H1 (cell line): Measurements from ENCODE around the gene ACAA1. TPM values are rescaled to one million over a fixed set of nuclear protein-coding genes. Genes with fewer than 3 reads are reported as not detected.

Source experiments
- KDM4A ChIP-seq: IDR thresholded peaks from one replicate; pipeline ENCODE4 v1.7.1; 2012; ENCODE audit warnings: low read depth, mild to moderate bottlenecking, moderate library complexity, low read length, inconsistent platforms; ENCODE audit not compliant: severe bottlenecking
- RBBP5 ChIP-seq: IDR thresholded peaks from 2 replicates; pipeline ENCODE4 v1.7.1; 2012; ENCODE audit warnings: low read depth, mild to moderate bottlenecking, inconsistent platforms, low read length, moderate library complexity, borderline replicate concordance
- YY1 ChIP-seq: IDR thresholded peaks from 2 replicates; pipeline ENCODE4 v1.6.1; 2011; ENCODE audit warnings: low read depth, mild to moderate bottlenecking, low read length
- polyA plus RNA-seq, 7 experiments: library from polyadenylated mRNA; depleted of rRNA in 3 of 7; stranded (reverse) in 5 of 7; unstranded in 2 of 7; fragments of >200 nt in 5 of 7; fragments of 200-250 nt in 2 of 7; gene quantifications; 1 replicate in 5 of 7; 2 replicates in 1 of 7; 4 replicates in 1 of 7; pipeline versions ENCODE4 v1.2.1 to v1.2.3, GENCODE V29; 2011 to 2013; ENCODE audit warnings: missing spikeins in 2 of 7, mixed read lengths in 2 of 7
- total RNA-seq: library from RNA; stranded (reverse); fragmentation: NEBNext Ultra II Directional; extraction: Animal tissue kit (Norgen Biotek cat#: 25700); gene quantifications from 2 replicates; pipeline ENCODE4 v1.2.1, GENCODE V29; 2021
- TF ChIP-seq, protein P1 (sequence below): fragments of 300-600 bp; sonication (generic); IDR thresholded peaks from 2 replicates; pipeline ENCODE4 v1.7.1; 2012; ENCODE audit warnings: low read length, moderate library complexity, mild to moderate bottlenecking, inconsistent platforms; ENCODE audit not compliant: insufficient replicate concordance

ACAA1 gene
- total and polyA plus RNA-seq, 2 of the 8 experiments (the other 6 are each of a cell fraction or from before 2014, with no cell fraction given), result 23.1 to 34.8 TPM

DNA sequence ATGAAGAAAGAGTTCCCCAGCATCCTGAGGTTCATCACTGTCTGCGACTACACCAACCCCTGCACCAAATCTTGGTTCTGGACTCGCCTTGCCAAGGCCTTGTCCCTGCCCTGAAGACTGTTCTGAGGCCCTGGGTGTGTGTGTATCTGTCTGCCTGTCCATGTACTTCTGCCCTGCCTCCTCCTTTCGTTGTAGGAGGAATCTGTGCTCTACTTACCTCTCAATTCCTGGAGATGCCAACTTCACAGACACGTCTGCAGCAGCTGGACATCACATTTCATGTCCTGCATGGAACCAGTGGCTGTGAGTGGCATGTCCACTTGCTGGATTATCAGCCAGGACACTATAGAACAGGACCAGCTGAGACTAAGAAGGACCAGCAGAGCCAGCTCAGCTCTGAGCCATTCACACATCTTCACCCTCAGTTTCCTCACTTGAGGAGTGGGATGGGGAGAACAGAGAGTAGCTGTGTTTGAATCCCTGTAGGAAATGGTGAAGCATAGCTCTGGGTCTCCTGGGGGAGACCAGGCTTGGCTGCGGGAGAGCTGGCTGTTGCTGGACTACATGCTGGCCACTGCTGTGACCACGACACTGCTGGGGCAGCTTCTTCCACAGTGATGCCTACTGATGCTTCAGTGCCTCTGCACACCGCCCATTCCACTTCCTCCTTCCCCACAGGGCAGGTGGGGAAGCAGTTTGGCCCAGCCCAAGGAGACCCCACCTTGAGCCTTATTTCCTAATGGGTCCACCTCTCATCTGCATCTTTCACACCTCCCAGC lies 4.4 kb upstream of the ACAA1 start (continued):
- TF ChIP-seq, protein P1, sequence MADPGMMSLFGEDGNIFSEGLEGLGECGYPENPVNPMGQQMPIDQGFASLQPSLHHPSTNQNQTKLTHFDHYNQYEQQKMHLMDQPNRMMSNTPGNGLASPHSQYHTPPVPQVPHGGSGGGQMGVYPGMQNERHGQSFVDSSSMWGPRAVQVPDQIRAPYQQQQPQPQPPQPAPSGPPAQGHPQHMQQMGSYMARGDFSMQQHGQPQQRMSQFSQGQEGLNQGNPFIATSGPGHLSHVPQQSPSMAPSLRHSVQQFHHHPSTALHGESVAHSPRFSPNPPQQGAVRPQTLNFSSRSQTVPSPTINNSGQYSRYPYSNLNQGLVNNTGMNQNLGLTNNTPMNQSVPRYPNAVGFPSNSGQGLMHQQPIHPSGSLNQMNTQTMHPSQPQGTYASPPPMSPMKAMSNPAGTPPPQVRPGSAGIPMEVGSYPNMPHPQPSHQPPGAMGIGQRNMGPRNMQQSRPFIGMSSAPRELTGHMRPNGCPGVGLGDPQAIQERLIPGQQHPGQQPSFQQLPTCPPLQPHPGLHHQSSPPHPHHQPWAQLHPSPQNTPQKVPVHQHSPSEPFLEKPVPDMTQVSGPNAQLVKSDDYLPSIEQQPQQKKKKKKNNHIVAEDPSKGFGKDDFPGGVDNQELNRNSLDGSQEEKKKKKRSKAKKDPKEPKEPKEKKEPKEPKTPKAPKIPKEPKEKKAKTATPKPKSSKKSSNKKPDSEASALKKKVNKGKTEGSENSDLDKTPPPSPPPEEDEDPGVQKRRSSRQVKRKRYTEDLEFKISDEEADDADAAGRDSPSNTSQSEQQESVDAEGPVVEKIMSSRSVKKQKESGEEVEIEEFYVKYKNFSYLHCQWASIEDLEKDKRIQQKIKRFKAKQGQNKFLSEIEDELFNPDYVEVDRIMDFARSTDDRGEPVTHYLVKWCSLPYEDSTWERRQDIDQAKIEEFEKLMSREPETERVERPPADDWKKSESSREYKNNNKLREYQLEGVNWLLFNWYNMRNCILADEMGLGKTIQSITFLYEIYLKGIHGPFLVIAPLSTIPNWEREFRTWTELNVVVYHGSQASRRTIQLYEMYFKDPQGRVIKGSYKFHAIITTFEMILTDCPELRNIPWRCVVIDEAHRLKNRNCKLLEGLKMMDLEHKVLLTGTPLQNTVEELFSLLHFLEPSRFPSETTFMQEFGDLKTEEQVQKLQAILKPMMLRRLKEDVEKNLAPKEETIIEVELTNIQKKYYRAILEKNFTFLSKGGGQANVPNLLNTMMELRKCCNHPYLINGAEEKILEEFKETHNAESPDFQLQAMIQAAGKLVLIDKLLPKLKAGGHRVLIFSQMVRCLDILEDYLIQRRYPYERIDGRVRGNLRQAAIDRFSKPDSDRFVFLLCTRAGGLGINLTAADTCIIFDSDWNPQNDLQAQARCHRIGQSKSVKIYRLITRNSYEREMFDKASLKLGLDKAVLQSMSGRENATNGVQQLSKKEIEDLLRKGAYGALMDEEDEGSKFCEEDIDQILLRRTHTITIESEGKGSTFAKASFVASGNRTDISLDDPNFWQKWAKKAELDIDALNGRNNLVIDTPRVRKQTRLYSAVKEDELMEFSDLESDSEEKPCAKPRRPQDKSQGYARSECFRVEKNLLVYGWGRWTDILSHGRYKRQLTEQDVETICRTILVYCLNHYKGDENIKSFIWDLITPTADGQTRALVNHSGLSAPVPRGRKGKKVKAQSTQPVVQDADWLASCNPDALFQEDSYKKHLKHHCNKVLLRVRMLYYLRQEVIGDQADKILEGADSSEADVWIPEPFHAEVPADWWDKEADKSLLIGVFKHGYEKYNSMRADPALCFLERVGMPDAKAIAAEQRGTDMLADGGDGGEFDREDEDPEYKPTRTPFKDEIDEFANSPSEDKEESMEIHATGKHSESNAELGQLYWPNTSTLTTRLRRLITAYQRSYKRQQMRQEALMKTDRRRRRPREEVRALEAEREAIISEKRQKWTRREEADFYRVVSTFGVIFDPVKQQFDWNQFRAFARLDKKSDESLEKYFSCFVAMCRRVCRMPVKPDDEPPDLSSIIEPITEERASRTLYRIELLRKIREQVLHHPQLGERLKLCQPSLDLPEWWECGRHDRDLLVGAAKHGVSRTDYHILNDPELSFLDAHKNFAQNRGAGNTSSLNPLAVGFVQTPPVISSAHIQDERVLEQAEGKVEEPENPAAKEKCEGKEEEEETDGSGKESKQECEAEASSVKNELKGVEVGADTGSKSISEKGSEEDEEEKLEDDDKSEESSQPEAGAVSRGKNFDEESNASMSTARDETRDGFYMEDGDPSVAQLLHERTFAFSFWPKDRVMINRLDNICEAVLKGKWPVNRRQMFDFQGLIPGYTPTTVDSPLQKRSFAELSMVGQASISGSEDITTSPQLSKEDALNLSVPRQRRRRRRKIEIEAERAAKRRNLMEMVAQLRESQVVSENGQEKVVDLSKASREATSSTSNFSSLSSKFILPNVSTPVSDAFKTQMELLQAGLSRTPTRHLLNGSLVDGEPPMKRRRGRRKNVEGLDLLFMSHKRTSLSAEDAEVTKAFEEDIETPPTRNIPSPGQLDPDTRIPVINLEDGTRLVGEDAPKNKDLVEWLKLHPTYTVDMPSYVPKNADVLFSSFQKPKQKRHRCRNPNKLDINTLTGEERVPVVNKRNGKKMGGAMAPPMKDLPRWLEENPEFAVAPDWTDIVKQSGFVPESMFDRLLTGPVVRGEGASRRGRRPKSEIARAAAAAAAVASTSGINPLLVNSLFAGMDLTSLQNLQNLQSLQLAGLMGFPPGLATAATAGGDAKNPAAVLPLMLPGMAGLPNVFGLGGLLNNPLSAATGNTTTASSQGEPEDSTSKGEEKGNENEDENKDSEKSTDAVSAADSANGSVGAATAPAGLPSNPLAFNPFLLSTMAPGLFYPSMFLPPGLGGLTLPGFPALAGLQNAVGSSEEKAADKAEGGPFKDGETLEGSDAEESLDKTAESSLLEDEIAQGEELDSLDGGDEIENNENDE, result no peak
- TF ChIP-seq KDM4A, result no peak
- TF ChIP-seq RBBP5, result no peak
- no peak for TF ChIP-seq YY1
